Mammary epithelial cell (primary cell): ENCODE measurements around the gene MAPK8IP1.

ENCODE experiments used
- CTCF ChIP-seq, 2 donors: IDR thresholded peaks in 1 of 2; conservative IDR thresholded peaks in 1 of 2; 2 replicates each; pipeline ENCODE4 v1.5.1; 2011 to 2012; ENCODE audit warnings: inconsistent platforms in 2 of 2, low read length in 2 of 2, mild to moderate bottlenecking in 2 of 2, control low read depth in 1 of 2, low read depth in 1 of 2; ENCODE audit not compliant: insufficient read depth in 1 of 2; ENCODE audit errors: extremely low read depth in 1 of 2
- EZH2 ChIP-seq: IDR thresholded peaks from 2 replicates; pipeline ENCODE4 v1.6.1; 2012; ENCODE audit warnings: low read length, inconsistent platforms, borderline replicate concordance

GRCh38 chr11:45948356-45948755 is 62.9 kb downstream of the MAPK8IP1 start:
- TF ChIP-seq CTCF (conservative IDR thresholded peaks at IDR 0.05 in 1 of 2, IDR thresholded peaks at IDR 0.05 in 1 of 2; ENCODE audit: extremely low read depth in 1 of 2, insufficient read depth in 1 of 2, low read depth in 1 of 2, low read length in 2 of 2) = no peak
- TF ChIP-seq EZH2 = no peak
